Sigmoid colon (tissue), 4 donors: Measurements from ENCODE around the gene FAM9A.

Experiments
- CTCF ChIP-seq, 4 experiments: fragments of 450-650 bp in 3 of 4; fragments of 200-600 bp in 1 of 4; IDR thresholded peaks; one replicate each; pipeline ENCODE4 v1.5.1; 2016 to 2019; ENCODE audit warnings: antibody characterized with exemption in 4 of 4, mild to moderate bottlenecking in 3 of 4, moderate library complexity in 2 of 4
- EP300 ChIP-seq, 4 donors: sonication (generic); formaldehyde crosslinking; IDR thresholded peaks; one replicate each; pipeline ENCODE4 v1.6.1; 2017; ENCODE audit warnings: antibody characterized with exemption in 4 of 4
- POLR2A ChIP-seq, 2 donors: fragments of 450-650 bp; IDR thresholded peaks; one replicate each; pipeline ENCODE4 v1.6.1; 2016; ENCODE audit warnings: antibody characterized with exemption in 2 of 2, mild to moderate bottlenecking in 2 of 2, moderate library complexity in 2 of 2
- POLR2AphosphoS5 ChIP-seq, 4 donors: sonication (generic); formaldehyde crosslinking; IDR thresholded peaks; one replicate each; pipeline ENCODE4 v1.6.1; 2017; ENCODE audit warnings: antibody characterized with exemption in 4 of 4

GRCh38 chrX:8803326-8803725 is 2.1 kb upstream of the FAM9A start:
- no peak for TF ChIP-seq CTCF (IDR thresholded peaks at IDR 0.05)
- no peak for TF ChIP-seq POLR2A (IDR thresholded peaks at IDR 0.05)
- TF ChIP-seq POLR2AphosphoS5 (IDR thresholded peaks at IDR 0.05), result no peak
- no peak for TF ChIP-seq EP300 (IDR thresholded peaks at IDR 0.05)
